ENCODE measurements around the gene CHRDL2. TPM values are rescaled to one million over a fixed set of nuclear protein-coding genes. Genes with fewer than 3 reads are reported as not detected.
A peak's percentile ranks its signal among the peaks of the same experiment; 100 is the strongest.

CHRDL2 gene
- total RNA-seq, 4 donors from 2014 or later = 0.20 TPM; not detected in 3

GRCh38 chr11:74749127-74749964 lies 18.1 kb upstream of the CHRDL2 start:
- in situ Hi-C loops (cut with MboI; ENCODE audit: low sequenced_read_pairs in 4 of 4) = loop anchor here in 2 of 4 donors (25.0 kb wide), 1 partner anchor 287 kb away; the partner anchor contains the start of gene KCNE3 (in 2 of the 2)
- intact Hi-C loops (cut with DNase I; ENCODE audit: low total_unique reads) = loop anchor here (5.0 kb wide), 2 partner anchors 157 to 352 kb away; partner anchors contain the start of genes PGM2L1 and POLD3

GRCh38 chr11:74748211-74749126 lies 17.2 kb upstream of the CHRDL2 start, which contains the start of gene RNF169:
TSS of gene RNF169 (plus strand) at chr11:74748849. CDS start at chr11:74748881, 32 bp downstream.
- in situ Hi-C loops (cut with MboI; ENCODE audit: low sequenced_read_pairs in 4 of 4) (loop anchor here in 2 of 4 donors (25.0 kb wide), 1 partner anchor 286 kb away; the partner anchor contains the start of gene KCNE3 (in 2 of the 2)), intact Hi-C loops (cut with DNase I; ENCODE audit: low total_unique reads) (loop anchor here (5.0 kb wide), 2 partner anchors 156 to 351 kb away; partner anchors contain the start of genes PGM2L1 and POLD3)
- DNase-seq = peak; percentile 93 to 94
- Histone ChIP-seq H3K9me3 (no peaks in the 10 kb centered on the region), H3K4me1 (peaks cover 14 to 23% of the 10 kb centered on the region in 2 donors), H3K27me3 (no peaks in the 10 kb centered on the region), H3K4me3 (peak within 1 kb of the TSS; percentile 65 to 84 (median 72)), H3K36me3 (no peaks in the 10 kb centered on the region), H3K27ac (peak within 1 kb of the TSS; percentile 82 to 93 (median 87))
- peak; percentile 99 for ATAC-seq
- TF ChIP-seq CTCF (IDR thresholded peaks at IDR 0.05 in 4 of 5, conservative IDR thresholded peaks at IDR 0.05 in 1 of 5) (no peak), POLR2A (IDR thresholded peaks at IDR 0.05) (peak; percentile 51 to 69)

More at GRCh38 chr11:74749127-74749964, 18.1 kb upstream of the CHRDL2 start:
- H3K9me3 ChIP-seq = no peaks in the 10 kb centered on the region
- no peak for TF ChIP-seq POLR2A (IDR thresholded peaks at IDR 0.05)
- TF ChIP-seq CTCF (IDR thresholded peaks at IDR 0.05 in 4 of 5, conservative IDR thresholded peaks at IDR 0.05 in 1 of 5) = no peak
- no peaks in the 10 kb centered on the region for H3K27me3 ChIP-seq
- peak overlapping the region; percentile 82 to 93 (median 87) for H3K27ac ChIP-seq
- DNase-seq (peak in 1 of 2 donors; percentile 24), ATAC-seq (peak; percentile 48 to 60)
- peaks cover 22 to 28% of the 10 kb centered on the region in 2 donors for H3K4me1 ChIP-seq
- H3K36me3 ChIP-seq = no peaks in the 10 kb centered on the region
- H3K4me3 ChIP-seq = peak overlapping the region; percentile 65 to 84 (median 72)

GRCh38 chr11:74746868-74747267 lies 15.6 kb upstream of the CHRDL2 start:
- DNase-seq = no peak
- Histone ChIP-seq H3K4me1 (peaks cover 14 to 23% of the 10 kb centered on the region in 2 donors), H3K9me3 (no peaks in the 10 kb centered on the region), H3K27me3 (no peaks in the 10 kb centered on the region), H3K36me3 (no peaks in the 10 kb centered on the region), H3K27ac (no peak overlapping the region), H3K4me3 (no peak overlapping the region)
- ATAC-seq = no peak
- intact Hi-C loops (cut with DNase I; ENCODE audit: low total_unique reads) (loop anchor here (5.0 kb wide), 2 partner anchors 155 to 350 kb away; partner anchors contain the start of genes PGM2L1 and POLD3), in situ Hi-C loops (cut with MboI; ENCODE audit: low sequenced_read_pairs in 4 of 4) (loop anchor here in 2 of 4 donors (25.0 kb wide), 1 partner anchor 285 kb away; the partner anchor contains the start of gene KCNE3 (in 2 of the 2))
- no peak for TF ChIP-seq POLR2A (IDR thresholded peaks at IDR 0.05)
- TF ChIP-seq CTCF (IDR thresholded peaks at IDR 0.05 in 4 of 5, conservative IDR thresholded peaks at IDR 0.05 in 1 of 5) = no peak

- ATAC-seq = no peak
- in situ Hi-C loops (cut with MboI; ENCODE audit: low sequenced_read_pairs in 4 of 4) (loop anchor here in 2 of 4 donors (25.0 kb wide), 1 partner anchor 282 kb away; the partner anchor contains the start of gene KCNE3 (in 2 of the 2)), intact Hi-C loops (cut with DNase I; ENCODE audit: low total_unique reads) (no loop called here)
Measured at GRCh38 chr11:74744277-74744676, 13.1 kb upstream of the CHRDL2 start.

More at GRCh38 chr11:74744277-74744676, 13.1 kb upstream of the CHRDL2 start:
- Histone ChIP-seq H3K4me1 (peaks cover 7 to 12% of the 10 kb centered on the region in 2 donors), H3K36me3 (no peaks in the 10 kb centered on the region), H3K27me3 (no peaks in the 10 kb centered on the region), H3K4me3 (no peak overlapping the region), H3K9me3 (no peaks in the 10 kb centered on the region), H3K27ac (no peak overlapping the region)
- TF ChIP-seq POLR2A (IDR thresholded peaks at IDR 0.05) = no peak
- TF ChIP-seq CTCF (IDR thresholded peaks at IDR 0.05 in 4 of 5, conservative IDR thresholded peaks at IDR 0.05 in 1 of 5) = no peak
- DNase-seq = no peak

Measured in gastrocnemius medialis (tissue), 4 donors.